Measurements from ENCODE around the gene ATP9B.
"Not testable (repeated sequence)": the region's sequence is repeated elsewhere in the genome, so short reads cannot be mapped to it uniquely, and the experiment has no call there.

The ATP9B gene

DNA sequence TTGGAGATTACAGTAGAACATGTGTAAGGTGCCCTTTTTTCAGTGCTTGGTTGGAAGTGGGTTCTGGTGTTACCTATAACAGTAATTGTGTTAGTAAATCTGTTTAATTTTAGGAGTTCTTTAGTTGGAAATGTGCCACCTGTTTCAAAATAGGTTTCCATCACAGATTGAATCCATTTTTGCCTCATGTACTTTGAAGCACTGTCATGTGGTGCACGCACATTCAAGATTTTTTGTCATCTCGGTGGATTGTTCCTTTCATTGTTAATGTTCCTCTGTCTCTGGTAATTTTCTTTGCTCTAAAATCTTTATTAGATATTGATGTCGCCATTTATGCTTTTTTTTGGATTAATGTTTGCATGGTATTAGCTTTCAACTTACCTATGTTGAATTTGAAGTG, 1.3 kb downstream of the ATP9B start:
- no peak for DNase-seq (ENCODE audit: low read depth in 2 of 2)

DNA sequence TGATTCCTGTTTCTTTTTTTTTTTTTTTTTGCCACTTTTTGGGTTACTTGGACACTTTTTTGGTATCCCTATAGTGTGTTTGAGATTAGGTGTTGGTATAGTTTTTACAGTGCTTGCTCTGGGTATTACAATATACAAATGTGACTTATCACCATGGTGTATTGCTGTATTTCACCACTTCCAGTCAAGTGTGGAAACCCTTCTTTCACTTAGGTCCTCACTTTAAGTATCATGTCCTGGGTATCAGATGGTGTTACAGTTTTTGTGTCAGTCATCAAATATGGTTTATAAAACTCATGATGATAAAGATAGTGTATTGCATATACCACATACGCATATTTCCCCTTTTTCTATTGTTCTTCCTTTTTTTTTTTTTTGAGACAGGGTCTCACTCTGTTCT, 1.8 kb downstream of the ATP9B start:
- DNase-seq (ENCODE audit: low read depth in 2 of 2), result no peak

DNA sequence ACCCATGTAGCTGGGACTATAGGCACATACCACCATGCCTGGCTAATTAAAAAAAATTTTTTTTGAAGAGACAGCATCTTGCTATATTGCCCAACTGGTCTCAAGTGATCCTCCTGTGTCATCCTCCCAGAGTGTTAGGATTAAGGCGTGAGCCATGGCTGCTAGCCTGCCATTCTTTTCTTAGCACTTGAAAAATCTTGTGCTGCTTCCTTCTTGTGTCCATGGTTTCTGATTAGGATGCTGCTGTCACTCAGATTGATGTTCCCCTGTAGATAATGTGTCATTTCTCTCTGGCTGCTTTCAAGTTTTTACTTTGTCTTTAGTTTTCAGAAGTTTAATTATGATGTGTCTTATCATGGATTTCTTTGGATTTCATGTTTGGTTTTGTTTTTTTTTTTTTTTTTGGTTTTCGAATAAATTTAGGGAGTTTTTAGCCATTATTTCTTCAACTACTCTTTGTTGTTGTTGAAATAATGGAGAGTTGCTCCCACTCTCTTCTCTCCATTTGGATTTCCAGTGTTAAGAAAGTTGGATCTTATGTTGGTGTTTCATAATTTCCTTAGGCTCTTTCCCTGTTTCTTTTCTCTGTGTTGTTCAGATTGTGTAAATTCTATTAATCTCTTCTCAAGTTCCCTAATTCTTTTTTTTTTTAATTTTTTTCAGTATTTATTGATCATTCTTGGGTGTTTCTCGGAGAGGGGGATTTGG, 2.5 kb downstream of the ATP9B start:
- DNase-seq (ENCODE audit: low read depth in 2 of 2), result no peak

- not testable (repeated sequence) for DNase-seq (ENCODE audit: low read depth in 2 of 2)
These were observed 3.5 kb downstream of the ATP9B start for GRCh38 chr18:79072655-79073054.

GRCh38 chr18:79077181-79077580, 8.0 kb downstream of the ATP9B start:
- no peak for DNase-seq (ENCODE audit: low read depth in 2 of 2)

- DNase-seq (ENCODE audit: low read depth in 2 of 2), result not testable (repeated sequence)
These were observed 9.6 kb downstream of the ATP9B start for GRCh38 chr18:79078791-79079190.

GRCh38 chr18:79092874-79093273, 23.7 kb downstream of the ATP9B start:
- no peak for DNase-seq (ENCODE audit: low read depth in 2 of 2)

DNA sequence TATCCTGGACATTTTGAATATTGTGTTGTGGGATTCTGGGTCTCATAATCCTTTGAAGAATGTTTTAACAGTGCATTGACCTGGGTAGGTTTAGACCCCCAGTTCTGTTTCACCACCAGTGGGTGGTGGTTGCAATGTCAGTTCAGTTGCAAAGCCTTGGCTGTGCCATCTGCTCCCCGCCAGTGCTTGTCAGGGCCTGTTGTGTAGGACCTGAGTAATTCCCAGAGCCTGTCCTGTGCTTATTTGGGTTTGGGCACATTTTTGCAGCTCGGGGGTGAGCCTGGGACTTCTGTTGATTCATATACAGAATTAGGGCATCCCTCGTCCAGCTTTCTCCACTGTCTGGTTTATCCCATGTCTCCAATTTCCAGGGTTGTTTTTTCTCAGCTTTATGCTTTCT, 24.8 kb downstream of the ATP9B start:
- no peak for DNase-seq (ENCODE audit: low read depth in 2 of 2)

GRCh38 chr18:79095216-79095615, 26.0 kb downstream of the ATP9B start:
- no peak for DNase-seq (ENCODE audit: low read depth in 2 of 2)

GRCh38 chr18:79100944-79101343, 31.8 kb downstream of the ATP9B start:
- DNase-seq (ENCODE audit: low read depth in 2 of 2), result no peak

DNA sequence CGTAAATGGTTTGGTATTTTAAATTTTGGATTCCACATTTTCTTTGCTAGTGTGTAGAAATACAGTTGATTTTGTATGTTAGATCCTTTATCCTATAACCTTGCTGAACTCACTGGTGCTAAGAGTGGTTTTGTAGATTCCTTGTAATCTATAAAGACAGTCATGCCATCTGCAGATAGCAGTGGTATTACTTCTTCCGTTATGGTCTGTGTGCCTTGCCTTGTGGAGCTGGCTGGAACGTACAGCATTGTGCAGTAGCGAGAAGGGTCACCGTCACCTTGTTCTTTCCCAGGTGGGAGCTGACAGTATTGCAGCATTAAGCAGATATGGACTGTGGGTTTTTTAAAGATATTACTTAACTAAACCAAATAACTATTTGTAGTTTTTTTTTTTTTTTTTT, 33.7 kb downstream of the ATP9B start:
- DNase-seq (ENCODE audit: low read depth in 2 of 2), result no peak

GRCh38 chr18:79104137-79104536, 34.9 kb downstream of the ATP9B start:
- DNase-seq (ENCODE audit: low read depth in 2 of 2), result no peak

DNA sequence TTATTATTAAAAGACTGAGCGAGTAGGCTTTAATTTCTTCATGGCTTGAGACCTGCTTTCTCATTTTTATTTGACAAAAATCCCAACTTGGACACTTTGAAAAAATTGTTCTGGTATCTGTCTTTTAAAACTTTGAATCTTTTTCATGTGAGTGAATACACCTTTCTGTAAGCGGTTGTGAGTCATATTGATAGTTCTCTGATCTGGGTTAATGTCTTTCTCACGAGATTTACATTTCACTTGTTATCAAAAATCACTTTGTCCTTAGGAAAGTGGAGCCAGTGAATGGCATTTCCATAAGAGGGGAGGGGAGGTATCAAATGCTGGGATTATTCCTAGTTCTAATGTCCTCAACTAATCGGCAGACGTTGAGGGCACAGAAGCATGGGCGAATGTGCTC, 36.3 kb downstream of the ATP9B start:
- DNase-seq (ENCODE audit: low read depth in 2 of 2), result no peak

DNA sequence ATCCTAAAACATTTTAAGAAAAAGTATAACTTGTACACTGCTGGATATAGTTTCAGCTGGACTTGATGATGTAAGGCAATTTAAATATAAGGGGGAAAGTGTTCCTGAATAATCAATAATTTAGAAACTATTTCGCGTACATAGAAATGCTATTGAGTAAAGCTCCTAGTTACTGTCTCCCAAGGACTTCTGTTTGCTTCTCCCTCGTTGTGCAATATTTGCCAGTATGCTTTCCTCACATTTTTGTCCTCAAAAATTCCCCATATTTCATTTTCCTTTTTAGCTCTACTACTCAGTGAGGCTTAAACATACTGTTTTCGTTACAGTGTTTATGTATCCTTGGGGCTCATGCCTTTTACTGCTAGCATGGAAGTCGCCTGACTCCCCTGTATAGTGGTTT, 36.9 kb downstream of the ATP9B start:
- DNase-seq (ENCODE audit: low read depth in 2 of 2), result no peak

DNA sequence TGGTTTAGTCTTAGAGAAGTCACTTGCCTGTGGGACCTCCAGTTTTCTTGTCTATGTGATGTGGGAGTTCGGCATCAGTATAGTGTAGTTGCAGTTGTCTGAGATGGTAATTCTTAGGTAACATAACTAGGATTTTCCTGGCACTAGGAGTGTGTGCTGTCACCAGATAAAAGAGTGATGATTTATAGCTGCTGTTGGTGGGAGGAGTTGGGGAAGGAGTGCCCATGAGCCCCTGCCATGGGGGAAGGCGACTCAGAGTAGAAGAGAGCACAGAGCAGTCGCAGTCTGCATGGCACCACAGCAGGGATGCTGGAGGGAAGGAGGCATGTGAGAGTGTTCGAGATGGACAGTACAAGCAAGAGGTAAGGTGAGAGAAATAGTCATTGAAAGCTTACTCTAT, 38.7 kb downstream of the ATP9B start:
- DNase-seq (ENCODE audit: low read depth in 2 of 2), result no peak

DNA sequence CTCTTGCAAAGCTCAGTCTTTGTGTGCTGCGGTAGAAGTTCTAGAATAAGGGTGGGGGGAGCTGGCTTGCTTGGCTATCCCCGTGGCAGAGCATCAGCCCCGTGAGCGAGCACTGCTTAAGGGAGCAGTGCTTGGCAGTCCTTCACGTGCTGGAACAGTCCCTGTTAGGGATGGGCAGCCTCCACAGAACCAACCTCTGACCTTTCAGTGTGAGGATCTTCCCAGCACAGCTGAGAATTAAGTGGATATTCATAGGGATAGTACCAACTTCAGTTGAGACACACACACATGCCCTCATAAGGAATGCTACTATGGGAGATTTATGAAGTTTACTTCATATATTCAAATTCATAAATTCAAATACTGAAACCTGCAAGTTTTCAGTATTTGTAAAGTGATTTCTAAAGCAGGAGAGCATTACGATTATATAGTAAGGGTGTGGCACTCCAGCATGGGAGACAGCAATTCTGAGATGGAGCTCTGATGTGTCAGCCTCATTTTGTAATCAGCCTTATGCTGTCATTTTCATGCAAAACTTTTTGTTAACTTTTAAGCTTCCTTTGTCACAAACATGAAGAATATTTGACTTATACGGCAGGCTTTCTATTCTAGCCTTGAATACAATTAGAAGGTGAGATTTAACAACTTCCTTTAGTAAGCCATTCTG, 39.5 kb downstream of the ATP9B start:
- no peak for DNase-seq (ENCODE audit: low read depth in 2 of 2)

DNA sequence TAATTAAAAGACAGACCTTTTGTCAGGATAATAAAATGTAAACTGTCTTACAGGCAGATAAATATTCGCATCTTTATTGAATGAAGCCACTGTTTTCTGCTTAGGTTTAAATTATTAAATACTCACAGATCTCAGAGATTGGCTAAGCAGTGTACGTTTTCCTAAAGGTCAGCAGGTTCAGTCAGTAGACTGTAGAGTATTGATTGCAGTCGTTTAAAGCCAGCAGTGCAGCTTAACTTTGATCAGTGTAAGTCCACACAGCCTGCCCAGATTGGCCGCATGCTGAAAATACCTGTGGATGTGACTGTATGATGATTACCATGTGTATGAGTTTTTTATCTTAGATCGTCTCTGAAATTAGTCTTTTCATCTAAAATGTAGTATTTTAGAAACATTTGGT, 42.3 kb downstream of the ATP9B start:
- no peak for DNase-seq (ENCODE audit: low read depth in 2 of 2)

GRCh38 chr18:79117385-79117784, 48.2 kb downstream of the ATP9B start:
- no peak for DNase-seq (ENCODE audit: low read depth in 2 of 2)

GRCh38 chr18:79117788-79118187, 48.6 kb downstream of the ATP9B start:
- no peak for DNase-seq (ENCODE audit: low read depth in 2 of 2)

- DNase-seq (ENCODE audit: low read depth in 2 of 2), result no peak
These were observed 49.6 kb downstream of the ATP9B start for GRCh38 chr18:79118797-79119196.

GRCh38 chr18:79121746-79122474, 52.7 kb downstream of the ATP9B start:
- DNase-seq (ENCODE audit: low read depth in 2 of 2), result no peak

- no peak for DNase-seq (ENCODE audit: low read depth in 2 of 2)
These were observed 54.8 kb downstream of the ATP9B start for GRCh38 chr18:79123948-79124347.

DNA sequence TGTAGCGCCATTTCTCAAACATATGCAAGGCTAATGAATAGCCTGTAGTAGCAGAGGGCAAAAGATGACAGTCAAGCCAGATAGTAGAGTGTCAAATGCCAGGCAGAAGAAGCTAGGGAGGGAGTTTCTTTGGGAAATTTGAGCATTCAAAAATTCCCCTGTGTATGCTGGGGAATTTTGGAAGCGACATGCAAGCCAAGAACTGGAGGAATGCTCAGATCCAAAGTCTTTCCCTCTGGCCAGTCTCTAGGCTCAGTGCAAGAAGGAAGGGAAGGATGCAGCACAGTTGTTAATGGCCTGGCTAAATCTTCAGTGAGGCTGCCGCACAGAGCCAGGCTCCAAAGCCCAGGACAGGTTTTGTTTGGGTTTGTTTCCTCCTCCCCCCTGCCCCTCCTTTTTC, 59.9 kb downstream of the ATP9B start:
- no peak for DNase-seq (ENCODE audit: low read depth in 2 of 2)

Data from stimulated activated CD4-positive, alpha-beta T cell treated with anti-CD3 and anti-CD28 coated beads, Interleukin-1b, Interleukin-23, amount 100 ng/mL, for 4 hours (primary cell).